T-helper 1 cell (primary cell): ENCODE data around the gene RPA1.
"Not testable (repeated sequence)": the region's sequence is repeated elsewhere in the genome, so short reads cannot be mapped to it uniquely, and the experiment has no call there.

ENCODE experiments used
- DNase-seq, 5 donors: peaks; one replicate each; pipeline ENCODE4 v3.0.0-alpha.2; 2012 to 2020

RPA1 gene

GRCh38 chr17:1880851-1881630 lies 51.2 kb downstream of the RPA1 start:
- no peak for DNase-seq

DNA sequence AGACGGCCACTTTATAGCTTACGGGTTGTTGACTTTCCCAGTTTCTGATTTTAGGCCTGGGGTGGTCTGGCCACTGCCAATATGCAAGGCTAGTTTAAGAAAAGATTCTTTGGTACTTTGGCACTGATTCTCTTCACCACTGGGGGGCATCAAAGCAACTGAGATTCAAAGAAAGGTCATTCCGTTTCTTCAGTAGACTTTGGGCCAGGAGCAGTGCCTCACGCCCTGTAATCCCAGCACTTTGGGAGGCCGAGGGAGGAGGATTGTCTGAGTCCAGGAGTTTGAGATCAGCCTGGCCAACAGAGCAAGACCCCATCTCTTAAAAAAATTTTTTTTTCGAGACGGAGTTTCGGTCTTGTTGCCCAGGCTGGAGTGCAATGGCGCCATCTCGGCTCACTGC lies 53.0 kb downstream of the RPA1 start:
- DNase-seq: no peak

DNA sequence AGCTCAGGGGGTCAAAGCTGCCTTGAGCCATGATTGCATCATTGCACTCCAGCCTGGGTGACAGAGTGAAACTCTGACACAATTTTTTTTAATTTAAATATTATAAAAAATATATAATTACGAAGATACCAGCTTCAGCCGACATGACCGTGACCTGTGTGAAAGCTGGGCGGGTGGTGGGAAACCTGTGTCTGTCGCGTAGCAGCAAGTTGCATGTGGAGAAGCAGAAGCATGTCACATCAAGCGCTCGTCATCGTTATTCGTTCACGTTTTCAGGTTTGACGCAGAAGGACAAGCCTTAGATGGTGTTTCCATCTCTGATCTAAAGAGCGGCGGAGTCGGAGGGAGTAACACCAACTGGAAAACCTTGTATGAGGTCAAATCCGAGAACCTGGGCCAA lies 53.7 kb downstream of the RPA1 start:
- DNase-seq: no peak

- DNase-seq: no peak
Observed at GRCh38 chr17:1888741-1889140, 58.9 kb downstream of the RPA1 start.

- DNase-seq: peak in 1 of 5 donors; percentile 45
Observed at GRCh38 chr17:1890758-1891450, 61.1 kb downstream of the RPA1 start.

- DNase-seq: no peak
Observed at GRCh38 chr17:1894753-1895339, 65.0 kb downstream of the RPA1 start.

DNA sequence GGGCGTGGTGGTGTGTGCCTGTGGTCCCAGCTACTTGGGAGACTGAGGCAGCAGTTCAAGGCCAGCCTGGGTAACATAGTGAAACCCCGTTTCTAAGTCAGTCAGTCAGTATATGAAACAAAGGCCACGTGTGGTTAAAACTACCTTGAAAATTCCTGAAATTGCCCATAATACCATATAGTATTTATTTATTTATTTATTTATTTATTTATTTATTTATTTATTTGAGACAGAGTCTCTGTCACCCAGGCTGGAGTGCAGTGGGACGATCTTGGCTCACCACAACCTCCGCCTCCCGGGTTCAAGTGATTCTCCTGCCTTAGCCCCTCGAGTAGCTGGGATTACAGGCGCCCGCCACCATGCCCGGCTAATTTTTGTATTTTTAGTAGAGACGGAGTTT lies 65.7 kb downstream of the RPA1 start:
- not testable (repeated sequence) for DNase-seq

GRCh38 chr17:1896243-1897104 lies 66.7 kb downstream of the RPA1 start:
- DNase-seq: no peak

- no peak for DNase-seq
Observed at GRCh38 chr17:1897105-1897656, 67.4 kb downstream of the RPA1 start.

- no peak for DNase-seq
Observed at GRCh38 chr17:1898332-1898731, 68.5 kb downstream of the RPA1 start.

GRCh38 chr17:1898872-1899271 lies 69.1 kb downstream of the RPA1 start:
- DNase-seq: no peak

- no peak for DNase-seq
Observed at GRCh38 chr17:1899403-1900000, 69.7 kb downstream of the RPA1 start.

- no peak for DNase-seq
Observed at GRCh38 chr17:1904273-1905182, 74.7 kb downstream of the RPA1 start.

- no peak for DNase-seq
Observed at GRCh38 chr17:1905190-1905913, 75.5 kb downstream of the RPA1 start.

- DNase-seq: no peak
Observed at GRCh38 chr17:1906662-1907101, 76.9 kb downstream of the RPA1 start.

DNA sequence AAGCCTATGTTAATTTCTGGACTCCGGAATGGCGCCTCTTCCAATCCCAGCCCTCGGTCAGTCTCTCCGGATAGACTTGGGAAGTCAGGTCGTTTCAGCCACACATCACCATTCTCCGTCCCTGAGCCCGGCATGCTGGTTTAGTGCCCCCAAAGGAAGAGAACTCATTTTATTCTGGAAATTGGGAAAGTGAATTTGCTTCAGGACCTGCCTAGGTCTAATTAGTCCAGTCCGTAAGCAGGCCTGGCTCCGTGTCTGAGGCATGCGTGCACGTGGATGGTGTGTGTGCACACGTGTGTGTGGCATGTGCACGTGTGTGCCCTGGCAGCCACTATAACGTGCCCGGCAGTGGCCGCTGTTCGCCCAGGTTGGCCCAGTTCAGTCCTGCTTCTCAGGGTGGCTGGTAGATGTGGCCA lies 77.4 kb downstream of the RPA1 start:
- DNase-seq: no peak

GRCh38 chr17:1907909-1908698 lies 78.3 kb downstream of the RPA1 start:
- no peak for DNase-seq

DNA sequence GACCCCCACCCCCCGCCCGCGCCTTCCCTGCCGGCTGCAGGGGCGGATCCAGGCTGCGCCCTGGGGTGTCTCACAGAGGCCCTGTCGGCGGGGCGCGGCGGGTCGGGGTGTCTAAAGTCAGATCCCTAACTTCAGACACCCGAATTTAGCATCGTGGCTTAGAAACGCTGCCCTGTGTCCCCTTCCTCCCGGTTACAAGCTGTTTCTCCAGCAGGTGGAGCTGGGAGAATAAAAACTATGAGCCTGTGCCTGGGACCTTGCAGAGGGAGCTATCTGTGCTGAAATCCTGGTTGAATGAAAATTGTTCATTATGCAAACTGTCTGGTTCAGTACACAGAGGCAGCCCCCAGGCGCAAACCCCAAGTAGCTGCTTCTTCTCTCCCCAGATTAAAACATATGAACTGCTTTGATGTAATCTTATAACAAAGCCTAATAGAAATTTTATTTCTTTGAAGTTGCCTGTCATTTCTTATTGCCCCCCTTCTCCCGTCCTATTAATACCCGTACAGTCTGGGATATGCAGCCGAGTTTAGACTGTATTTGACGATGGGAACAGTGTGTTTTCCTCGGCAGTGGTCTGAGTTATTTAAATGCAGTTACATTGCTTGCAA lies 79.0 kb downstream of the RPA1 start:
- DNase-seq: peak in 1 of 5 donors; percentile 30

GRCh38 chr17:1909985-1910384 lies 80.2 kb downstream of the RPA1 start:
- DNase-seq: no peak
